ENCODE measurements around the gene TBCB.

DNA sequence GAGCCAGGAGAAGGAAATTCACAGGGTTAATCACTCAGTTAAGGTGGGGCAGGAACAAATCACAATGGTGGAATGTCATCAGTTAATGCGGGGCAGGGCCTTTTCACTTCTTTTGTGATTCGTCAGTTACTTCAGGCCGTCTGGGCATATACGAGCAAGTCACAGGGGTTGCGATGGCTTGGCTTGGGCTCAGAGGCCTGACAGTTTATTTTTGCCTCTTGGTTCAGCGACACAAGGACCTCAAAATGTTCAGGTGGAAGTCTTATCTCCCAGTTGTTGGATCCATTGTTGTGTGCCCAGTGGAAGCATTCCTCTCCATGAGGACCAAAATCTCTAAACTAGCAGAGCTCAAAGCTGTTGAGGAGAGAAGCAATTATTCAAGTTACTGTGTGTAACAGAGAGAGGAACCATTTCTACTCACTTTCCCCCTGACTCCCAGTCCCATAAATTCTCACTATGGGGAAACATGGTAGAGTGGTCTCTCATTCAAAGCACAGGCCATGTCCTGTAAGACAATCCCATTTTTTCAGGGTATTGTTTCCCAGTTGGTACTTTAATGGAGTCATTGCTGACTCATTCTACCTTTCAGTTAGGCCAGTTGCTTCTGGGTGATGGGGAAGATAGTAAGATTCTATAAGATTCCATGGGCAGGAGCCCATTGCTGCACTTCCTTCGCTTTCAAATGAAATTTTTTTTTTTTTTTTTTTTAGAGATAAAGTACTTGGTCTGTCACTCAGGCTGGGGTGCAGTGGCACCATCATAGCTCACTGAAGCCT is 45.7 kb downstream of the TBCB start:
- no peak for TF ChIP-seq EZH2phosphoT487 (IDR thresholded peaks at IDR 0.05; ENCODE audit: borderline replicate concordance, low read depth)
- TF ChIP-seq EP300 (IDR thresholded peaks at IDR 0.05; ENCODE audit: borderline replicate concordance in 1 of 2, low read depth in 1 of 2, low read length in 1 of 2) = no peak
- TF ChIP-seq, protein P1, sequence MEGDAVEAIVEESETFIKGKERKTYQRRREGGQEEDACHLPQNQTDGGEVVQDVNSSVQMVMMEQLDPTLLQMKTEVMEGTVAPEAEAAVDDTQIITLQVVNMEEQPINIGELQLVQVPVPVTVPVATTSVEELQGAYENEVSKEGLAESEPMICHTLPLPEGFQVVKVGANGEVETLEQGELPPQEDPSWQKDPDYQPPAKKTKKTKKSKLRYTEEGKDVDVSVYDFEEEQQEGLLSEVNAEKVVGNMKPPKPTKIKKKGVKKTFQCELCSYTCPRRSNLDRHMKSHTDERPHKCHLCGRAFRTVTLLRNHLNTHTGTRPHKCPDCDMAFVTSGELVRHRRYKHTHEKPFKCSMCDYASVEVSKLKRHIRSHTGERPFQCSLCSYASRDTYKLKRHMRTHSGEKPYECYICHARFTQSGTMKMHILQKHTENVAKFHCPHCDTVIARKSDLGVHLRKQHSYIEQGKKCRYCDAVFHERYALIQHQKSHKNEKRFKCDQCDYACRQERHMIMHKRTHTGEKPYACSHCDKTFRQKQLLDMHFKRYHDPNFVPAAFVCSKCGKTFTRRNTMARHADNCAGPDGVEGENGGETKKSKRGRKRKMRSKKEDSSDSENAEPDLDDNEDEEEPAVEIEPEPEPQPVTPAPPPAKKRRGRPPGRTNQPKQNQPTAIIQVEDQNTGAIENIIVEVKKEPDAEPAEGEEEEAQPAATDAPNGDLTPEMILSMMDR (IDR thresholded peaks at IDR 0.05) = no peak
- no peak for TF ChIP-seq ELF1 (IDR thresholded peaks at IDR 0.05)
- TF ChIP-seq SIN3A (IDR thresholded peaks at IDR 0.05; ENCODE audit: borderline replicate concordance, low read depth, low read length) = no peak
- TF ChIP-seq, protein P2, sequence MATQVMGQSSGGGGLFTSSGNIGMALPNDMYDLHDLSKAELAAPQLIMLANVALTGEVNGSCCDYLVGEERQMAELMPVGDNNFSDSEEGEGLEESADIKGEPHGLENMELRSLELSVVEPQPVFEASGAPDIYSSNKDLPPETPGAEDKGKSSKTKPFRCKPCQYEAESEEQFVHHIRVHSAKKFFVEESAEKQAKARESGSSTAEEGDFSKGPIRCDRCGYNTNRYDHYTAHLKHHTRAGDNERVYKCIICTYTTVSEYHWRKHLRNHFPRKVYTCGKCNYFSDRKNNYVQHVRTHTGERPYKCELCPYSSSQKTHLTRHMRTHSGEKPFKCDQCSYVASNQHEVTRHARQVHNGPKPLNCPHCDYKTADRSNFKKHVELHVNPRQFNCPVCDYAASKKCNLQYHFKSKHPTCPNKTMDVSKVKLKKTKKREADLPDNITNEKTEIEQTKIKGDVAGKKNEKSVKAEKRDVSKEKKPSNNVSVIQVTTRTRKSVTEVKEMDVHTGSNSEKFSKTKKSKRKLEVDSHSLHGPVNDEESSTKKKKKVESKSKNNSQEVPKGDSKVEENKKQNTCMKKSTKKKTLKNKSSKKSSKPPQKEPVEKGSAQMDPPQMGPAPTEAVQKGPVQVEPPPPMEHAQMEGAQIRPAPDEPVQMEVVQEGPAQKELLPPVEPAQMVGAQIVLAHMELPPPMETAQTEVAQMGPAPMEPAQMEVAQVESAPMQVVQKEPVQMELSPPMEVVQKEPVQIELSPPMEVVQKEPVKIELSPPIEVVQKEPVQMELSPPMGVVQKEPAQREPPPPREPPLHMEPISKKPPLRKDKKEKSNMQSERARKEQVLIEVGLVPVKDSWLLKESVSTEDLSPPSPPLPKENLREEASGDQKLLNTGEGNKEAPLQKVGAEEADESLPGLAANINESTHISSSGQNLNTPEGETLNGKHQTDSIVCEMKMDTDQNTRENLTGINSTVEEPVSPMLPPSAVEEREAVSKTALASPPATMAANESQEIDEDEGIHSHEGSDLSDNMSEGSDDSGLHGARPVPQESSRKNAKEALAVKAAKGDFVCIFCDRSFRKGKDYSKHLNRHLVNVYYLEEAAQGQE (IDR thresholded peaks at IDR 0.05; ENCODE audit: low read depth, low read length) = no peak
- no peak for TF ChIP-seq POLR2AphosphoS5 (IDR thresholded peaks at IDR 0.05; ENCODE audit: low read depth, low read length)
- TF ChIP-seq, protein P3, sequence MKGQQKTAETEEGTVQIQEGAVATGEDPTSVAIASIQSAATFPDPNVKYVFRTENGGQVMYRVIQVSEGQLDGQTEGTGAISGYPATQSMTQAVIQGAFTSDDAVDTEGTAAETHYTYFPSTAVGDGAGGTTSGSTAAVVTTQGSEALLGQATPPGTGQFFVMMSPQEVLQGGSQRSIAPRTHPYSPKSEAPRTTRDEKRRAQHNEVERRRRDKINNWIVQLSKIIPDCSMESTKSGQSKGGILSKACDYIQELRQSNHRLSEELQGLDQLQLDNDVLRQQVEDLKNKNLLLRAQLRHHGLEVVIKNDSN (IDR thresholded peaks at IDR 0.05; ENCODE audit: borderline replicate concordance, low read depth) = no peak
- TF ChIP-seq RAD21 (IDR thresholded peaks at IDR 0.05; ENCODE audit: low read length) = no peak
